ENCODE measurements around the gene NKAIN2. TPM values are rescaled to one million over a fixed set of nuclear protein-coding genes. Genes with fewer than 3 reads are reported as not detected.

Gene NKAIN2
- polyA plus RNA-seq, 1 of the 3 experiments (the other 2 are of a cell fraction): not detected

DNA sequence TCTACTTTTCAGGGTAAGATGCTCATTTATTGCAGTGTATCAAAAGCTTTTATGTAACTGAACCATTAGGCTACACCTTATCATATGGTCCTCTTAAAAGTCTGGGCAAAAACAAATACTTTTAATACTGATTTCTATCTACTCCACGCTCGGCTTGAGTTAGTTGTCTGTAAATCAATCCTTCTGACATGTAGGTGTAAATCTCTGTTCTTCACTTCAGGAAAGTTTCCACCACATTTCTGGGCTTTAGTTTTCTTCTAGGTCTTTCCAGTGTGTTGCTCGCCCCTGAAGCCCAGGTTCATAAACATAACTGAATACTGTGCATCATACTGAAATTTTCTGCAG is 1069.4 kb downstream of the NKAIN2 start:
- no peaks in the 10 kb centered on the region for H4K20me1 ChIP-seq (ENCODE audit: insufficient read depth)
- POLR2A ChIA-PET: no interaction called here
- H3K27me3 ChIP-seq (ENCODE audit: insufficient read depth): no peaks in the 10 kb centered on the region
- H3K4me2 ChIP-seq: no peak overlapping the region
- H3K4me3 ChIP-seq (ENCODE audit: low read depth in 2 of 2, low read length in 1 of 2): no peak overlapping the region
- H2AFZ ChIP-seq (ENCODE audit: low read depth): no peak overlapping the region
- no peaks in the 10 kb centered on the region for H3K4me1 ChIP-seq (ENCODE audit: control insufficient read depth in 1 of 2, insufficient read depth in 2 of 2, low read depth in 1 of 2, low read length in 1 of 2)
- CTCF ChIA-PET: interaction anchor here (2.4 kb wide), 1 partner anchor 241 kb away, joined by 9 read pairs; no protein-coding TSS in a partner anchor
- no peak for DNase-seq
- no peaks in the 10 kb centered on the region for H3K36me3 ChIP-seq (replicated peaks in 1 of 2; ENCODE audit: control insufficient read depth in 1 of 2, insufficient read depth in 2 of 2, low read length in 1 of 2)
- no peaks in the 10 kb centered on the region for H3K9me2 ChIP-seq
- WGBS (ENCODE audit: low lambda C conversion rate): 6% methylated on average over 3 of the region's 3 CpGs
- no peaks in the 10 kb centered on the region for H3F3A ChIP-seq (replicated peaks; ENCODE audit: insufficient read depth)
- H3K9ac ChIP-seq: no peak overlapping the region
- no peaks in the 10 kb centered on the region for H3K79me2 ChIP-seq (ENCODE audit: insufficient read depth)
- TF ChIP-seq SMC3 (IDR thresholded peaks at IDR 0.05; ENCODE audit: low read depth, low read length) (no peak), GABPA (IDR thresholded peaks at IDR 0.05; ENCODE audit: low read depth) (no peak), FOXM1 (IDR thresholded peaks at IDR 0.05; ENCODE audit: low read depth) (no peak), EZH2phosphoT487 (IDR thresholded peaks at IDR 0.05; ENCODE audit: borderline replicate concordance, low read depth) (no peak), MXI1 (IDR thresholded peaks at IDR 0.05; ENCODE audit: low read depth, low read length) (no peak)
- TF ChIP-seq, protein P1, sequence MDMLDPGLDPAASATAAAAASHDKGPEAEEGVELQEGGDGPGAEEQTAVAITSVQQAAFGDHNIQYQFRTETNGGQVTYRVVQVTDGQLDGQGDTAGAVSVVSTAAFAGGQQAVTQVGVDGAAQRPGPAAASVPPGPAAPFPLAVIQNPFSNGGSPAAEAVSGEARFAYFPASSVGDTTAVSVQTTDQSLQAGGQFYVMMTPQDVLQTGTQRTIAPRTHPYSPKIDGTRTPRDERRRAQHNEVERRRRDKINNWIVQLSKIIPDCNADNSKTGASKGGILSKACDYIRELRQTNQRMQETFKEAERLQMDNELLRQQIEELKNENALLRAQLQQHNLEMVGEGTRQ (IDR thresholded peaks at IDR 0.05; ENCODE audit: borderline replicate concordance, low read depth, low read length): no peak
- TF ChIP-seq, protein P2, sequence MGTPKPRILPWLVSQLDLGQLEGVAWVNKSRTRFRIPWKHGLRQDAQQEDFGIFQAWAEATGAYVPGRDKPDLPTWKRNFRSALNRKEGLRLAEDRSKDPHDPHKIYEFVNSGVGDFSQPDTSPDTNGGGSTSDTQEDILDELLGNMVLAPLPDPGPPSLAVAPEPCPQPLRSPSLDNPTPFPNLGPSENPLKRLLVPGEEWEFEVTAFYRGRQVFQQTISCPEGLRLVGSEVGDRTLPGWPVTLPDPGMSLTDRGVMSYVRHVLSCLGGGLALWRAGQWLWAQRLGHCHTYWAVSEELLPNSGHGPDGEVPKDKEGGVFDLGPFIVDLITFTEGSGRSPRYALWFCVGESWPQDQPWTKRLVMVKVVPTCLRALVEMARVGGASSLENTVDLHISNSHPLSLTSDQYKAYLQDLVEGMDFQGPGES (IDR thresholded peaks at IDR 0.05; ENCODE audit: low read depth, low read length): no peak
- TF ChIP-seq, protein P3, sequence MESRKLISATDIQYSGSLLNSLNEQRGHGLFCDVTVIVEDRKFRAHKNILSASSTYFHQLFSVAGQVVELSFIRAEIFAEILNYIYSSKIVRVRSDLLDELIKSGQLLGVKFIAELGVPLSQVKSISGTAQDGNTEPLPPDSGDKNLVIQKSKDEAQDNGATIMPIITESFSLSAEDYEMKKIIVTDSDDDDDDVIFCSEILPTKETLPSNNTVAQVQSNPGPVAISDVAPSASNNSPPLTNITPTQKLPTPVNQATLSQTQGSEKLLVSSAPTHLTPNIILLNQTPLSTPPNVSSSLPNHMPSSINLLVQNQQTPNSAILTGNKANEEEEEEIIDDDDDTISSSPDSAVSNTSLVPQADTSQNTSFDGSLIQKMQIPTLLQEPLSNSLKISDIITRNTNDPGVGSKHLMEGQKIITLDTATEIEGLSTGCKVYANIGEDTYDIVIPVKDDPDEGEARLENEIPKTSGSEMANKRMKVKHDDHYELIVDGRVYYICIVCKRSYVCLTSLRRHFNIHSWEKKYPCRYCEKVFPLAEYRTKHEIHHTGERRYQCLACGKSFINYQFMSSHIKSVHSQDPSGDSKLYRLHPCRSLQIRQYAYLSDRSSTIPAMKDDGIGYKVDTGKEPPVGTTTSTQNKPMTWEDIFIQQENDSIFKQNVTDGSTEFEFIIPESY (IDR thresholded peaks at IDR 0.05; ENCODE audit: borderline replicate concordance, low read depth): no peak
- TF ChIP-seq, protein P4, sequence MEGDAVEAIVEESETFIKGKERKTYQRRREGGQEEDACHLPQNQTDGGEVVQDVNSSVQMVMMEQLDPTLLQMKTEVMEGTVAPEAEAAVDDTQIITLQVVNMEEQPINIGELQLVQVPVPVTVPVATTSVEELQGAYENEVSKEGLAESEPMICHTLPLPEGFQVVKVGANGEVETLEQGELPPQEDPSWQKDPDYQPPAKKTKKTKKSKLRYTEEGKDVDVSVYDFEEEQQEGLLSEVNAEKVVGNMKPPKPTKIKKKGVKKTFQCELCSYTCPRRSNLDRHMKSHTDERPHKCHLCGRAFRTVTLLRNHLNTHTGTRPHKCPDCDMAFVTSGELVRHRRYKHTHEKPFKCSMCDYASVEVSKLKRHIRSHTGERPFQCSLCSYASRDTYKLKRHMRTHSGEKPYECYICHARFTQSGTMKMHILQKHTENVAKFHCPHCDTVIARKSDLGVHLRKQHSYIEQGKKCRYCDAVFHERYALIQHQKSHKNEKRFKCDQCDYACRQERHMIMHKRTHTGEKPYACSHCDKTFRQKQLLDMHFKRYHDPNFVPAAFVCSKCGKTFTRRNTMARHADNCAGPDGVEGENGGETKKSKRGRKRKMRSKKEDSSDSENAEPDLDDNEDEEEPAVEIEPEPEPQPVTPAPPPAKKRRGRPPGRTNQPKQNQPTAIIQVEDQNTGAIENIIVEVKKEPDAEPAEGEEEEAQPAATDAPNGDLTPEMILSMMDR (IDR thresholded peaks at IDR 0.05): no peak
- no peak overlapping the region for H3K27ac ChIP-seq (ENCODE audit: low read depth in 2 of 2, low read length in 1 of 2)
- no peaks in the 10 kb centered on the region for H3K9me3 ChIP-seq

Other genes starting within 250 kb of the NKAIN2 start
- gene TRDN, start 166.9 kb upstream of the NKAIN2 start, polyA plus RNA-seq (2012; rRNA removed): not detected in 2 replicates

Data from SK-N-SH (cell line).